ENCODE data around the gene KIF4B. TPM values are rescaled to one million over a fixed set of nuclear protein-coding genes. Genes with fewer than 3 reads are reported as not detected.

The KIF4B gene
- total RNA-seq, 2 donors from 2014 or later: not detected

DNA sequence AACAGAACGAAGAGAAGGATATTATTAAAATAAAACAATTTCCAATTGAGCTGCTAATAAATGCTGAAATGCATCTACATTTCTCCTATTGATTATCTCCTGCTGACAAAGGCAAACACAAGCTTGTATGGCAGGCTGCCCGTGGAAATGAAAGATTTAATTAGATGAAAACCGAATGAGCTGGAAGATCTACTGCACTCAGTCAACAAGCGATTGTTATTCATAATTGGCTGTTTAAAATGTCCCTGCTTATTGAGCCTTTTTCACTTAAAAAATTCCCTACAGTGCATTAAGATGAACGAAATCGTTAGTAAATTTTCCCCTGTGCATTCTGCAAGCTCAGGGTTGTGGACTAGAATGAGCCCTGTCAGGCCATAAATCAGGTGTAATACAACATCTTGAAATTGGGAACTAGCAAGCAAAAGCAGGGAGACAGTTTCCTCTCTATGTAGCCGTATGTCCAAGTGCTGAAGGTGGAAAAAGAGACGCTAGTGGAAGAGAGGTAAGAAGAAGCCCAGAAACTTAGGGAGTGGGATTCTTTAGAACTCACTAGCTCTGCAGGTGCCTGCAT, 28.5 kb upstream of the KIF4B start:
- Histone ChIP-seq H3K9me3 (no peaks in the 10 kb centered on the region), H3K27me3 (no peaks in the 10 kb centered on the region), H3K27ac (no peak overlapping the region), H3K9ac (ENCODE audit: low read depth in 2 of 2, low read length in 2 of 2) (no peak overlapping the region), H3K36me3 (no peaks in the 10 kb centered on the region), H3K4me3 (no peak overlapping the region), H3K4me1 (no peaks in the 10 kb centered on the region)
- no peak for DNase-seq
- TF ChIP-seq, protein P1, sequence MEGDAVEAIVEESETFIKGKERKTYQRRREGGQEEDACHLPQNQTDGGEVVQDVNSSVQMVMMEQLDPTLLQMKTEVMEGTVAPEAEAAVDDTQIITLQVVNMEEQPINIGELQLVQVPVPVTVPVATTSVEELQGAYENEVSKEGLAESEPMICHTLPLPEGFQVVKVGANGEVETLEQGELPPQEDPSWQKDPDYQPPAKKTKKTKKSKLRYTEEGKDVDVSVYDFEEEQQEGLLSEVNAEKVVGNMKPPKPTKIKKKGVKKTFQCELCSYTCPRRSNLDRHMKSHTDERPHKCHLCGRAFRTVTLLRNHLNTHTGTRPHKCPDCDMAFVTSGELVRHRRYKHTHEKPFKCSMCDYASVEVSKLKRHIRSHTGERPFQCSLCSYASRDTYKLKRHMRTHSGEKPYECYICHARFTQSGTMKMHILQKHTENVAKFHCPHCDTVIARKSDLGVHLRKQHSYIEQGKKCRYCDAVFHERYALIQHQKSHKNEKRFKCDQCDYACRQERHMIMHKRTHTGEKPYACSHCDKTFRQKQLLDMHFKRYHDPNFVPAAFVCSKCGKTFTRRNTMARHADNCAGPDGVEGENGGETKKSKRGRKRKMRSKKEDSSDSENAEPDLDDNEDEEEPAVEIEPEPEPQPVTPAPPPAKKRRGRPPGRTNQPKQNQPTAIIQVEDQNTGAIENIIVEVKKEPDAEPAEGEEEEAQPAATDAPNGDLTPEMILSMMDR (IDR thresholded peaks at IDR 0.05): no peak
- intact Hi-C loops (cut with DNase I): no loop called here

DNA sequence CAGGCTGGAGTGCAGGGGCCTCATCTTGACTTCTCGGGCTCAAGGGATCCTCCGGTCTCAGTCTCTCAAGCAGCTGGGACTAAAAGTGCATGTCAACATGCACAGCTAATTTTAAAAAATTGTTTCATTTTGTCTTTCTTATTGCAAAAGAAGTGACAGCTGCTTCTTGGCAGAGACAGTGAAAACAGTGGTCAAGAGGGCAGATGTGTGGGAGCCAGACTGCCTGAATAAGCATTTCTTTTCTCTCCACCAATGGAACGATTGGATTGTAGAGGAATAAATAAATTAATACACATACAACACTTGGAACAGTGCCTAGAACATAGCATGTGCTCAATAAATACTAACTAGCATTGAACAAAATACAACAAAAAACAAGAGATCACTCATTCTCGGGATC, 27.4 kb upstream of the KIF4B start:
- Histone ChIP-seq H3K9ac (ENCODE audit: low read depth in 2 of 2, low read length in 2 of 2) (no peak overlapping the region), H3K4me3 (no peak overlapping the region), H3K9me3 (no peaks in the 10 kb centered on the region), H3K4me1 (no peaks in the 10 kb centered on the region), H3K36me3 (no peaks in the 10 kb centered on the region), H3K27me3 (no peaks in the 10 kb centered on the region), H3K27ac (no peak overlapping the region)
- no peak for DNase-seq
- TF ChIP-seq, protein P1 (IDR thresholded peaks at IDR 0.05): no peak
- intact Hi-C loops (cut with DNase I): no loop called here

DNA sequence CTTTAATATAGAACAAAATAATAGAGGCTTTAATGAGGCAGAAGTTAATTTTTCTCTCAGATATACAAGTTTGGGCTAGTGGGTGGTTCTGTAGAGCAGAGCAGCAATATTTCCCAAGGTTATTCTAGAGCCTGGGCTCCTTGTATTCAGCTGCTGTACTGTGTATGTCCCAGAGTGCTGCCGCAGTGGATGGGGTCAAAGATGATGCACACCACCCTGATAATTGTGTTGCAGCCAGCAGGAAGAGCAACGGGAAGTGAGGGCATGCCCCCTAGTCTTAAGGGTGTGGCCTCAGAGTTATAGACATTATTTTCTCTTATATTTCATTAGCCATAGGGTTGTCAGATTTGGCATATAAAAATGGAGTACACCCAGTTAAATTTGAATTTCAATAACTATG, 23.9 kb upstream of the KIF4B start:
- Histone ChIP-seq H3K27ac (no peak overlapping the region), H3K9me3 (no peaks in the 10 kb centered on the region), H3K4me3 (no peak overlapping the region), H3K4me1 (no peaks in the 10 kb centered on the region), H3K36me3 (no peaks in the 10 kb centered on the region), H3K27me3 (no peaks in the 10 kb centered on the region), H3K9ac (ENCODE audit: low read depth in 2 of 2, low read length in 2 of 2) (no peak overlapping the region)
- TF ChIP-seq, protein P1 (IDR thresholded peaks at IDR 0.05): no peak
- intact Hi-C loops (cut with DNase I): no loop called here
- no peak for DNase-seq

DNA sequence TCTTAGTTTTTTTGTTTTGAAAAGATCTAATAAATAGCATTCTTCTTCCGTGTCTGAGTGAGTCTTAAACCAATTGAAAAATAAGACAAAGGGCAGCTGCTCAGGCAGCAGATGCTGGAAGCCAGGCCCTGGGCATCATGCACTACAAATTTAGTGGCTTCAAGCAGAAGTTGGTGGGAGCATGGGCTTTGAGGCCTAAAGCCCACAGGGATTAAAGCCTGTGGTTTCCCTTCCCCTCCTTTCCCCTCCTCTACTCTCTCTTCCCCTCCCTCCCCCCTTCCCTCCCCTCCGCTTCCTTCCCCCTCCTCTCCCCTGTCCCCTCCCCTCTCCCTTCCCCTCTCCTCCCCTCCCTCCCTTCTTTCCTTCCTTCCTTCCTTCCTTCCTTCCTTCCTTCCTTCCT, 20.1 kb upstream of the KIF4B start:
- no peaks in the 10 kb centered on the region for H3K4me1 ChIP-seq
- TF ChIP-seq, protein P1 (IDR thresholded peaks at IDR 0.05): no peak
- no peak overlapping the region for H3K27ac ChIP-seq
- intact Hi-C loops (cut with DNase I): no loop called here
- no peaks in the 10 kb centered on the region for H3K9me3 ChIP-seq
- no peak overlapping the region for H3K4me3 ChIP-seq
- H3K27me3 ChIP-seq: no peaks in the 10 kb centered on the region
- no peak overlapping the region for H3K9ac ChIP-seq (ENCODE audit: low read depth in 2 of 2, low read length in 2 of 2)
- no peaks in the 10 kb centered on the region for H3K36me3 ChIP-seq
- no peak for DNase-seq

DNA sequence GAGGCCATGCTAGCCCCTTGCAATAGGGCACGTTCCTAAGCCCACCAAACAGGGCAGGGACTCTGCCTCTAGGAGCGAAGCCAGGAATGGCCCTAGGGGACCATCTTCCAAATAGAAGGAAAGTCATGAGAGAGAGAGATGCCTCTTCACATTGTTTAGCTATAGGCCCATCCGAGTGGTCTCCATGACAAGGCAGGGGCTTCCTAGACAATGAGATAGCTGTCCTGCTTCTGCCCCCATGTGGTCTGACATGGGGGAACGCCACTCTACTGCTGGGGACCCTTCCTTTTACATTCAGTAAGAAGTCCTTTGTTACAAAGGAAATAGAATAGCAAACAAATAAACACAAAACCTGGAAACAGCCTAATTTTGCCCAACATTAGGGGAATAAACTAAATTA, 17.9 kb upstream of the KIF4B start:
- no peak overlapping the region for H3K27ac ChIP-seq

More for the DNA sequence above, 17.9 kb upstream of the KIF4B start:
- Histone ChIP-seq H3K4me3 (no peak overlapping the region), H3K36me3 (no peaks in the 10 kb centered on the region), H3K4me1 (no peaks in the 10 kb centered on the region), H3K27me3 (no peaks in the 10 kb centered on the region), H3K9ac (ENCODE audit: low read depth in 2 of 2, low read length in 2 of 2) (no peak overlapping the region), H3K9me3 (no peaks in the 10 kb centered on the region)
- intact Hi-C loops (cut with DNase I): no loop called here
- DNase-seq: no peak
- TF ChIP-seq, protein P1 (IDR thresholded peaks at IDR 0.05): no peak
